K562 (cell line): ENCODE measurements around the gene LIMD2. TPM values are rescaled to one million over a fixed set of nuclear protein-coding genes. Genes with fewer than 3 reads are reported as not detected.

Source experiments
- ATF7 ChIP-seq: fragments of 450-650 bp; IDR thresholded peaks from 2 replicates; pipeline ENCODE4 v1.7.1; 2014; ENCODE audit warnings: mild to moderate bottlenecking, moderate library complexity
- BRF1 ChIP-seq: IDR thresholded peaks from 3 replicates; pipeline ENCODE4 v1.6.1; 2011; ENCODE audit warnings: borderline replicate concordance, mild to moderate bottlenecking; ENCODE audit not compliant: insufficient read length; ENCODE audit errors: extremely low read depth
- ESRRA ChIP-seq: fragments of 450-650 bp; IDR thresholded peaks from 2 replicates; pipeline ENCODE4 v1.6.1; 2014; ENCODE audit warnings: low read depth, mild to moderate bottlenecking, moderate library complexity, borderline replicate concordance
- FIP1L1 ChIP-seq: fragments of 200-400 bp; formaldehyde crosslinking; IDR thresholded peaks from 2 replicates; pipeline ENCODE4 v1.6.1; 2018; ENCODE audit warnings: mild to moderate bottlenecking, low read depth, low read length; ENCODE audit not compliant: poor library complexity, severe bottlenecking
- FOXK2 ChIP-seq, 2 experiments: fragments of 450-650 bp; IDR thresholded peaks in 1 of 2; conservative IDR thresholded peaks in 1 of 2; 2 replicates each; pipeline ENCODE4 v1.6.1; 2016; ENCODE audit warnings: low read depth in 2 of 2, mild to moderate bottlenecking in 1 of 2
- FOXP1 ChIP-seq: sonication (generic); formaldehyde crosslinking; IDR thresholded peaks from 2 replicates; pipeline ENCODE4 v1.8.0; 2022; ENCODE audit warnings: mild to moderate bottlenecking, missing genetic modification reagents
- GABPA ChIP-seq: fragments of 200-800 bp; sonication (Bioruptor generic); conservative IDR thresholded peaks from 2 replicates; pipeline ENCODE4 v1.6.1; 2016; ENCODE audit warnings: low read depth, missing genetic modification characterization, missing compliant biosample characterization
- KLF13 ChIP-seq: fragments of 450-650 bp; IDR thresholded peaks from 2 replicates; pipeline ENCODE4 v1.6.1; 2016; ENCODE audit warnings: missing genetic modification characterization, low read depth, mild to moderate bottlenecking, missing compliant biosample characterization, moderate library complexity, borderline replicate concordance
- NCOA4 ChIP-seq: fragments of 450-650 bp; IDR thresholded peaks from 2 replicates; pipeline ENCODE4 v1.6.1; 2018; ENCODE audit warnings: mild to moderate bottlenecking; ENCODE audit not compliant: partially characterized antibody
- NR3C1 ChIP-seq: sonication (generic); formaldehyde crosslinking; IDR thresholded peaks from 2 replicates; pipeline ENCODE4 v1.8.1; 2022; ENCODE audit warnings: missing genetic modification reagents
- NR4A1 ChIP-seq, 2 experiments: fragments of 250-450 bp in 1 of 2; fragments of 450-650 bp in 1 of 2; sonication (Bioruptor Pico) in 1 of 2; IDR thresholded peaks; 2 replicates each; pipeline versions ENCODE4 v1.4.0 to v1.6.1; 2016 to 2020; ENCODE audit warnings: mild to moderate bottlenecking in 2 of 2, missing compliant biosample characterization in 1 of 2, missing genetic modification characterization in 1 of 2, moderate library complexity in 1 of 2
- SMARCE1 ChIP-seq: fragments of 450-650 bp; IDR thresholded peaks from 2 replicates; pipeline ENCODE4 v1.7.1; 2016; ENCODE audit warnings: mild to moderate bottlenecking
- TBL1XR1 ChIP-seq, 2 experiments: IDR thresholded peaks; 2 replicates each; pipeline ENCODE4 v1.6.1; 2012; ENCODE audit warnings: improper control_type of control experiment in 2 of 2, low read length in 2 of 2, mild to moderate bottlenecking in 1 of 2
- TSC22D4 ChIP-seq: fragments of 450-650 bp; IDR thresholded peaks from 2 replicates; pipeline ENCODE4 v1.6.1; 2016; ENCODE audit warnings: missing genetic modification characterization, missing biosample characterization, control low read depth
- ZFP1 ChIP-seq: fragments of 450-650 bp; formaldehyde crosslinking; IDR thresholded peaks from 2 replicates; pipeline ENCODE4 v1.4.0; 2020; ENCODE audit warnings: mild to moderate bottlenecking, mixed read lengths
- polyA plus RNA-seq, 8 experiments: library from polyadenylated mRNA; depleted of rRNA in 4 of 8; stranded (reverse) in 5 of 8; unstranded in 3 of 8; fragments of >200 nt; fragmentation: Nextera tagmentation in 2 of 8; fragmentation: Illumina TruSeq in 1 of 8; extraction: Ambion mirVana in 2 of 8; extraction: Trizol in 1 of 8; gene quantifications; 2 replicates each; pipeline versions ENCODE4 v1.2.1 to v1.2.3, GENCODE V29; 2011 to 2014; ENCODE audit warnings: inconsistent platforms in 1 of 8, missing spikeins in 1 of 8
- total RNA-seq, 7 experiments: library from RNA; depleted of rRNA in 6 of 7; stranded (reverse); fragments of >200 nt in 6 of 7; fragmentation: Illumina TruSeq in 2 of 7; extraction: Trizol in 2 of 7; gene quantifications; 2 replicates each; pipeline versions ENCODE4 v1.2.1 to v1.2.3, GENCODE V29; 2011 to 2021; ENCODE audit warnings: low replicate concordance in 1 of 7
- TF ChIP-seq, protein P1 (sequence below): IDR thresholded peaks from 2 replicates; pipeline ENCODE4 v1.6.1; 2016; ENCODE audit warnings: missing genetic modification characterization, missing compliant biosample characterization
- TF ChIP-seq, protein P2 (sequence below): sonication (generic); formaldehyde crosslinking; IDR thresholded peaks from 2 replicates; pipeline ENCODE4 v1.8.0; 2023; ENCODE audit warnings: mild to moderate bottlenecking, missing genetic modification reagents
- TF ChIP-seq, protein P3 (sequence below): IDR thresholded peaks from 2 replicates; pipeline ENCODE4 v1.6.1; 2011; ENCODE audit warnings: borderline replicate concordance, low read depth, mild to moderate bottlenecking, moderate library complexity, low read length; ENCODE audit not compliant: insufficient read depth, poor library complexity, severe bottlenecking

Gene LIMD2
- total and polyA plus RNA-seq, 9 of the 15 experiments (the other 6 are each of a cell fraction or from before 2014, with no cell fraction given) = 0.07 to 11.2 (median 2.8) TPM

DNA sequence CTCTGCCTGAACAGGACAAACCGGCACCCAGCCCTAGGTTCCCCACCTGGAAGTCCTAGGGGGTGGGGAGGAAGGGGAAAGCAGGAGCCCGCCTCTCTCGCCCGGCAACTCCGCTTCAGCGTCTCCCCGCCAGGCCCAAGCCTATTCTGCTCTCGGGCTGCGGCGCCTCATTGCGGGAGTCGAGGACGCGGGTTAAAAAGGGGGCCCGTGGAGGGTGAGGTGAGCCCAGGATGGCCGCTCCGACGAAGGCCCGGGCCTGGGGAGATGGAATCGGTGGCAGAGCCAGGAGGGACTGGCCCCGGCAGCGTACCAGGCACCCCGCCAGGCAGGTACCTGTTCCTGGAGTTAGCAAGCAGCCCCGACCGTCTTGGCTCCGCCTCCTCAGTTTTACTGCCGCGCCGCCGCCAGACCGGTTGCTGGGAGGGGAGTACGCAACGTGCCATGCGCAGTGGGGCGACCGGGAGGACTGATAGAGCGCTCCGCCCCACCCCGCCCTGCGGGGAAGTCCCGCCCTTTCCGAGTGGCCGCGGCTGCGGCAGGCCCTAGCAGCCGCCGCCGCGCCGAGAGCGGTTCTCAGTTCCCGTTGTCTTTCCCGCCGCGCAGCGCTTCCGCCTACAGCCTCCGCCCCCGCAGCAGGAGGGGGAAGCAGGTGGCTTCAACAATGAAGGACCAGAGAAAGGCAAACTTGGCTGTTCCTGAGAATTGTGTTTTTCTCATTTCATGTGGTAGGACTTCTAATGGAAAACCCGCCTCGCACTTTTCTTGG, 41.7 kb upstream of the LIMD2 start, which contains the start of gene STRADA (continued):
- TF ChIP-seq ZFP1 (CRISPR knock-in tag) (no peak), FIP1L1 (peak; percentile 84), TSC22D4 (no peak), TBL1XR1 (IDR thresholded peaks at IDR 0.05; ENCODE audit: low read length in 2 of 2) (peak in 1 of 2 experiments; percentile 28; a peak in 1 of 4 replicates), SMARCE1 (no peak), ATF7 (peak; percentile 67; the same call in 1 of the 2 replicates), NR3C1 (CRISPR knock-in tag) (no peak), BRF1 (no peak), FOXK2 (conservative IDR thresholded peaks at IDR 0.05 in 1 of 2, IDR thresholded peaks at IDR 0.05 in 1 of 2; ENCODE audit: low read depth in 2 of 2) (no peak), FOXP1 (no peak), NCOA4 (no peak), ESRRA (peak; percentile 36; the same call in 1 of the 2 replicates), NR4A1 (CRISPR knock-in tag; IDR thresholded peaks at IDR 0.05) (no peak), NR4A1 (tag; IDR thresholded peaks at IDR 0.05) (no peak), GABPA (tag) (peak; percentile 90), KLF13 (tag) (no peak)
- TF ChIP-seq, protein P1, sequence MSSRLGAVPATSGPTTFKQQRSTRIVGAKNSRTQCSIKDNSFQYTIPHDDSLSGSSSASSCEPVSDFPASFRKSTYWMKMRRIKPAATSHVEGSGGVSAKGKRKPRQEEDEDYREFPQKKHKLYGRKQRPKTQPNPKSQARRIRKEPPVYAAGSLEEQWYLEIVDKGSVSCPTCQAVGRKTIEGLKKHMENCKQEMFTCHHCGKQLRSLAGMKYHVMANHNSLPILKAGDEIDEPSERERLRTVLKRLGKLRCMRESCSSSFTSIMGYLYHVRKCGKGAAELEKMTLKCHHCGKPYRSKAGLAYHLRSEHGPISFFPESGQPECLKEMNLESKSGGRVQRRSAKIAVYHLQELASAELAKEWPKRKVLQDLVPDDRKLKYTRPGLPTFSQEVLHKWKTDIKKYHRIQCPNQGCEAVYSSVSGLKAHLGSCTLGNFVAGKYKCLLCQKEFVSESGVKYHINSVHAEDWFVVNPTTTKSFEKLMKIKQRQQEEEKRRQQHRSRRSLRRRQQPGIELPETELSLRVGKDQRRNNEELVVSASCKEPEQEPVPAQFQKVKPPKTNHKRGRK = no peak
- TF ChIP-seq, protein P2, sequence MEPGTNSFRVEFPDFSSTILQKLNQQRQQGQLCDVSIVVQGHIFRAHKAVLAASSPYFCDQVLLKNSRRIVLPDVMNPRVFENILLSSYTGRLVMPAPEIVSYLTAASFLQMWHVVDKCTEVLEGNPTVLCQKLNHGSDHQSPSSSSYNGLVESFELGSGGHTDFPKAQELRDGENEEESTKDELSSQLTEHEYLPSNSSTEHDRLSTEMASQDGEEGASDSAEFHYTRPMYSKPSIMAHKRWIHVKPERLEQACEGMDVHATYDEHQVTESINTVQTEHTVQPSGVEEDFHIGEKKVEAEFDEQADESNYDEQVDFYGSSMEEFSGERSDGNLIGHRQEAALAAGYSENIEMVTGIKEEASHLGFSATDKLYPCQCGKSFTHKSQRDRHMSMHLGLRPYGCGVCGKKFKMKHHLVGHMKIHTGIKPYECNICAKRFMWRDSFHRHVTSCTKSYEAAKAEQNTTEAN = 0 out of 2 replicates have a peak, but pooled peaks have one; percentile 55
- TF ChIP-seq, protein P3, sequence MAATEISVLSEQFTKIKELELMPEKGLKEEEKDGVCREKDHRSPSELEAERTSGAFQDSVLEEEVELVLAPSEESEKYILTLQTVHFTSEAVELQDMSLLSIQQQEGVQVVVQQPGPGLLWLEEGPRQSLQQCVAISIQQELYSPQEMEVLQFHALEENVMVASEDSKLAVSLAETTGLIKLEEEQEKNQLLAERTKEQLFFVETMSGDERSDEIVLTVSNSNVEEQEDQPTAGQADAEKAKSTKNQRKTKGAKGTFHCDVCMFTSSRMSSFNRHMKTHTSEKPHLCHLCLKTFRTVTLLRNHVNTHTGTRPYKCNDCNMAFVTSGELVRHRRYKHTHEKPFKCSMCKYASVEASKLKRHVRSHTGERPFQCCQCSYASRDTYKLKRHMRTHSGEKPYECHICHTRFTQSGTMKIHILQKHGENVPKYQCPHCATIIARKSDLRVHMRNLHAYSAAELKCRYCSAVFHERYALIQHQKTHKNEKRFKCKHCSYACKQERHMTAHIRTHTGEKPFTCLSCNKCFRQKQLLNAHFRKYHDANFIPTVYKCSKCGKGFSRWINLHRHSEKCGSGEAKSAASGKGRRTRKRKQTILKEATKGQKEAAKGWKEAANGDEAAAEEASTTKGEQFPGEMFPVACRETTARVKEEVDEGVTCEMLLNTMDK = no peak
